ENCODE data around the gene PTEN.

PTEN gene

GRCh38 chr10:87873656-87874055 lies 10.2 kb downstream of the PTEN start:
- no peak for TF ChIP-seq EGR1 (IDR thresholded peaks at IDR 0.05)
- no peak for TF ChIP-seq USF1 (IDR thresholded peaks at IDR 0.05)
- no peak for TF ChIP-seq MAX (IDR thresholded peaks at IDR 0.05)
- TF ChIP-seq YY1 (IDR thresholded peaks at IDR 0.05; ENCODE audit: low read depth) = no peak
- TF ChIP-seq EP300 (IDR thresholded peaks at IDR 0.05; ENCODE audit: borderline replicate concordance) = no peak
- no peak for TF ChIP-seq NFIC (IDR thresholded peaks at IDR 0.05)
- no peak for TF ChIP-seq RAD21 (IDR thresholded peaks at IDR 0.05; ENCODE audit: low read depth)
- no peak for TF ChIP-seq TEAD4 (IDR thresholded peaks at IDR 0.05)
- no peak for TF ChIP-seq FOXM1 (IDR thresholded peaks at IDR 0.05; ENCODE audit: borderline replicate concordance, low read depth)
- no peak for TF ChIP-seq ZBTB7A (IDR thresholded peaks at IDR 0.05; ENCODE audit: low read depth)
- no peak for TF ChIP-seq CEBPB (IDR thresholded peaks at IDR 0.05)
- no peak for TF ChIP-seq TCF12 (IDR thresholded peaks at IDR 0.05; ENCODE audit: low read depth)
- TF ChIP-seq TAF1 (IDR thresholded peaks at IDR 0.05; ENCODE audit: low read depth) = no peak
- TF ChIP-seq REST (IDR thresholded peaks at IDR 0.05; ENCODE audit: low read depth) = no peak
- TF ChIP-seq CREB1 (IDR thresholded peaks at IDR 0.05; ENCODE audit: low read depth) = no peak

- TF ChIP-seq ZBTB7A (IDR thresholded peaks at IDR 0.05; ENCODE audit: low read depth) (no peak), NFIC (IDR thresholded peaks at IDR 0.05) (no peak), TCF12 (IDR thresholded peaks at IDR 0.05; ENCODE audit: low read depth) (no peak), TAF1 (IDR thresholded peaks at IDR 0.05; ENCODE audit: low read depth) (no peak), REST (IDR thresholded peaks at IDR 0.05; ENCODE audit: low read depth) (no peak), TEAD4 (IDR thresholded peaks at IDR 0.05) (no peak), EGR1 (IDR thresholded peaks at IDR 0.05) (no peak), MAX (IDR thresholded peaks at IDR 0.05) (no peak), CEBPB (IDR thresholded peaks at IDR 0.05) (no peak), RAD21 (IDR thresholded peaks at IDR 0.05; ENCODE audit: low read depth) (no peak), FOXM1 (IDR thresholded peaks at IDR 0.05; ENCODE audit: borderline replicate concordance, low read depth) (no peak), EP300 (IDR thresholded peaks at IDR 0.05; ENCODE audit: borderline replicate concordance) (no peak), USF1 (IDR thresholded peaks at IDR 0.05) (no peak), YY1 (IDR thresholded peaks at IDR 0.05; ENCODE audit: low read depth) (no peak)
These were observed 12.6 kb downstream of the PTEN start for GRCh38 chr10:87875929-87876571.

GRCh38 chr10:87878664-87879459 lies 15.4 kb downstream of the PTEN start:
- TF ChIP-seq NFIC (IDR thresholded peaks at IDR 0.05) = no peak
- TF ChIP-seq FOXM1 (IDR thresholded peaks at IDR 0.05; ENCODE audit: borderline replicate concordance, low read depth) = no peak
- no peak for TF ChIP-seq EP300 (IDR thresholded peaks at IDR 0.05; ENCODE audit: borderline replicate concordance)
- TF ChIP-seq MAX (IDR thresholded peaks at IDR 0.05) = no peak
- TF ChIP-seq TEAD4 (IDR thresholded peaks at IDR 0.05) = no peak

GRCh38 chr10:87880336-87880735 lies 16.9 kb downstream of the PTEN start:
- TF ChIP-seq TAF1 (IDR thresholded peaks at IDR 0.05; ENCODE audit: low read depth) (no peak), USF1 (IDR thresholded peaks at IDR 0.05) (no peak)
